GM12878 (cell line): ENCODE results near the gene NFAT5. TPM values are rescaled to one million over a fixed set of nuclear protein-coding genes. Genes with fewer than 3 reads are reported as not detected.

ENCODE experiments used
- ATAC-seq: fragments of 200-7000 bp; cut with Tn5 transposase; 3 replicates; pipeline ENCODE4 v1.9.1; 2020; ENCODE audit warnings: mild to moderate bottlenecking, moderate library complexity
- BruUV-seq: library from RNA; stranded (reverse); fragments of 400-500 nt; replicated peaks from 2 replicates; lab custom pipeline; 2021; lab: Mats Ljungman, UMichigan
- CTCF ChIA-PET: fragments of 300-600 bp; sonication (Branson Sonifier 250); formaldehyde crosslinking; extraction: SDS; loops from one replicate; lab custom pipeline; 2021; ENCODE audit warnings: inconsistent platforms; lab: Yijun Ruan, JAX
- POLR2A ChIA-PET: fragments of 350-600 bp; formaldehyde crosslinking; extraction: SDS; loops from one replicate; lab custom pipeline; 2021; ENCODE audit warnings: inconsistent platforms; lab: Charles Lee
- RAD21 ChIA-PET: fragments of 300-600 bp; sonication (Branson Sonifier 250); formaldehyde crosslinking; loops from one replicate; lab custom pipeline; 2023; ENCODE audit warnings: antibody characterized with exemption; ENCODE audit not compliant: unreplicated experiment; lab: Charles Lee
- SMC1A ChIA-PET: fragments of 300-600 bp; sonication (Branson Sonifier 250); formaldehyde crosslinking; loops from one replicate; lab custom pipeline; 2023; ENCODE audit not compliant: unreplicated experiment, uncharacterized antibody; lab: Charles Lee
- DNase-seq: peaks from one replicate; pipeline ENCODE4 v3.0.0-alpha.2; 2011; ENCODE audit warnings: low read depth, low spot score
- FAIRE-seq: peaks from 3 replicates; lab custom pipeline; 2011; peaks lifted over from hg19 to GRCh38; lab: Jason Lieb, UNC
- H2AFZ ChIP-seq: 2 replicates; pipeline ENCODE4 v1.6.0; 2011; ENCODE audit warnings: low read depth, low read length, control low read depth; ENCODE audit not compliant: control insufficient read depth
- H3K27ac ChIP-seq: 2 replicates; pipeline ENCODE4 v1.5.1; 2011; ENCODE audit warnings: control low read depth; ENCODE audit not compliant: control insufficient read depth, insufficient read depth
- H3K27me3 ChIP-seq, 2 experiments: replicated peaks in 1 of 2; 2 replicates each; pipeline versions ENCODE4 v1.6.0 to v1.6.1; 2011; ENCODE audit warnings: low read length in 1 of 2; ENCODE audit not compliant: control insufficient read depth in 2 of 2, insufficient read depth in 2 of 2
- H3K36me3 ChIP-seq, 2 experiments: 2 replicates each; pipeline ENCODE4 v1.5.1; 2011; ENCODE audit warnings: low read length in 1 of 2; ENCODE audit not compliant: control insufficient read depth in 2 of 2, insufficient read depth in 2 of 2
- H3K4me1 ChIP-seq: 2 replicates; pipeline ENCODE4 v1.6.1; 2011; ENCODE audit warnings: mild to moderate bottlenecking, low read length, moderate library complexity, mixed read lengths; ENCODE audit not compliant: control insufficient read depth, insufficient read depth
- H3K4me2 ChIP-seq: 2 replicates; pipeline ENCODE4 v1.6.0; 2011; ENCODE audit warnings: control low read depth; ENCODE audit not compliant: control insufficient read depth, insufficient read depth
- H3K4me3 ChIP-seq: fragments of 200-600 bp; sonication (generic); 2 replicates; pipeline ENCODE4 v1.5.1; 2016
- H3K79me2 ChIP-seq: 2 replicates; pipeline ENCODE4 v1.6.0; 2011; ENCODE audit warnings: low read length; ENCODE audit not compliant: control insufficient read depth, insufficient read depth
- H3K9ac ChIP-seq: 2 replicates; pipeline ENCODE4 v1.8.0; 2011; ENCODE audit warnings: low read length, control low read depth, mixed read lengths; ENCODE audit not compliant: control insufficient read depth, insufficient read depth
- H3K9me3 ChIP-seq: replicated peaks from 3 replicates; pipeline ENCODE4 v1.5.1; 2011; ENCODE audit warnings: mild to moderate bottlenecking, low read length; ENCODE audit not compliant: control insufficient read depth, insufficient read depth
- H4K20me1 ChIP-seq: 2 replicates; pipeline ENCODE4 v1.6.0; 2011; ENCODE audit not compliant: control insufficient read depth, insufficient read depth
- EED ChIP-seq: sonication (generic); IDR thresholded peaks from 2 replicates; pipeline ENCODE4 v1.6.1; 2016; ENCODE audit warnings: antibody characterized with exemption, low read depth
- POLR2AphosphoS2 ChIP-seq: IDR thresholded peaks from 2 replicates; pipeline ENCODE4 v1.6.1; 2011; ENCODE audit warnings: low read depth, mild to moderate bottlenecking, low read length, improper control_type of control experiment, moderate library complexity
- PRDM15 ChIP-seq: fragments of 450-650 bp; formaldehyde crosslinking; IDR thresholded peaks from 2 replicates; pipeline ENCODE4 v1.4.0; 2020; ENCODE audit warnings: mild to moderate bottlenecking, moderate library complexity
- YBX1 ChIP-seq: fragments of 450-650 bp; IDR thresholded peaks from 2 replicates; pipeline ENCODE4 v1.6.1; 2016; ENCODE audit warnings: antibody characterized with exemption
- WGBS: methylation state at CpG from one replicate; pipeline ENCODE4 v1.1.6; 2016; ENCODE audit warnings: low lambda C conversion rate; ENCODE audit not compliant: insufficient replicate concordance, insufficient coverage; ENCODE audit errors: missing lambda C conversion rate; 5-methylcytosine and 5-hydroxymethylcytosine counted together
- in situ Hi-C: fragments of 300-500 bp; cut with MboI; formaldehyde crosslinking; loops from 9 replicates; pipeline ENCODE4 v1.14.3; 2018; ENCODE audit warnings: mixed read lengths
- intact Hi-C: fragments of 100-400 bp; cut with micrococcal nuclease; formaldehyde crosslinking; loops from one replicate; pipeline ENCODE4 v1.14.2; 2022; ENCODE audit not compliant: unreplicated experiment
- polyA plus RNA-seq, 11 experiments: library from polyadenylated mRNA; depleted of rRNA in 4 of 11; unstranded in 6 of 11; stranded (reverse) in 5 of 11; fragments of >200 nt; fragmentation: Nextera tagmentation in 4 of 11; fragmentation: Illumina TruSeq in 1 of 11; extraction: Ambion mirVana in 4 of 11; extraction: Trizol in 1 of 11; gene quantifications; 1 replicate in 1 of 11; 2 replicates in 10 of 11; pipeline versions ENCODE4 v1.2.1 to v1.2.3, GENCODE V29; 2011 to 2016; ENCODE audit warnings: inconsistent platforms in 2 of 11, missing spikeins in 2 of 11, low read depth in 1 of 11
- total RNA-seq, 4 experiments: library from RNA; depleted of rRNA in 3 of 4; stranded (reverse); fragments of >200 nt in 3 of 4; fragmentation: Illumina TruSeq in 1 of 4; extraction: Trizol in 1 of 4; gene quantifications; 2 replicates each; pipeline versions ENCODE4 v1.2.1 to v1.2.3, GENCODE V29; 2013 to 2021
- TF ChIP-seq, protein P1 (sequence below): fragments of 450-650 bp; IDR thresholded peaks from 2 replicates; pipeline ENCODE4 v1.6.1; 2016; ENCODE audit warnings: mild to moderate bottlenecking

Gene NFAT5
- total and polyA plus RNA-seq, 10 of the 15 experiments (the other 5 are each of a cell fraction or from before 2014, with no cell fraction given) = 0.58 to 31.5 (median 12.7) TPM

- TF ChIP-seq POLR2AphosphoS2 = no peak
- TF ChIP-seq, protein P1, sequence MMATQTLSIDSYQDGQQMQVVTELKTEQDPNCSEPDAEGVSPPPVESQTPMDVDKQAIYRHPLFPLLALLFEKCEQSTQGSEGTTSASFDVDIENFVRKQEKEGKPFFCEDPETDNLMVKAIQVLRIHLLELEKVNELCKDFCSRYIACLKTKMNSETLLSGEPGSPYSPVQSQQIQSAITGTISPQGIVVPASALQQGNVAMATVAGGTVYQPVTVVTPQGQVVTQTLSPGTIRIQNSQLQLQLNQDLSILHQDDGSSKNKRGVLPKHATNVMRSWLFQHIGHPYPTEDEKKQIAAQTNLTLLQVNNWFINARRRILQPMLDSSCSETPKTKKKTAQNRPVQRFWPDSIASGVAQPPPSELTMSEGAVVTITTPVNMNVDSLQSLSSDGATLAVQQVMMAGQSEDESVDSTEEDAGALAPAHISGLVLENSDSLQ = no peak
- TF ChIP-seq YBX1 = no peak
- no peak for TF ChIP-seq PRDM15 (CRISPR knock-in tag)
- no peak for TF ChIP-seq EED
These were observed 31.0 kb upstream of the NFAT5 start (continued) for GRCh38 chr16:69534720-69535119.

DNA sequence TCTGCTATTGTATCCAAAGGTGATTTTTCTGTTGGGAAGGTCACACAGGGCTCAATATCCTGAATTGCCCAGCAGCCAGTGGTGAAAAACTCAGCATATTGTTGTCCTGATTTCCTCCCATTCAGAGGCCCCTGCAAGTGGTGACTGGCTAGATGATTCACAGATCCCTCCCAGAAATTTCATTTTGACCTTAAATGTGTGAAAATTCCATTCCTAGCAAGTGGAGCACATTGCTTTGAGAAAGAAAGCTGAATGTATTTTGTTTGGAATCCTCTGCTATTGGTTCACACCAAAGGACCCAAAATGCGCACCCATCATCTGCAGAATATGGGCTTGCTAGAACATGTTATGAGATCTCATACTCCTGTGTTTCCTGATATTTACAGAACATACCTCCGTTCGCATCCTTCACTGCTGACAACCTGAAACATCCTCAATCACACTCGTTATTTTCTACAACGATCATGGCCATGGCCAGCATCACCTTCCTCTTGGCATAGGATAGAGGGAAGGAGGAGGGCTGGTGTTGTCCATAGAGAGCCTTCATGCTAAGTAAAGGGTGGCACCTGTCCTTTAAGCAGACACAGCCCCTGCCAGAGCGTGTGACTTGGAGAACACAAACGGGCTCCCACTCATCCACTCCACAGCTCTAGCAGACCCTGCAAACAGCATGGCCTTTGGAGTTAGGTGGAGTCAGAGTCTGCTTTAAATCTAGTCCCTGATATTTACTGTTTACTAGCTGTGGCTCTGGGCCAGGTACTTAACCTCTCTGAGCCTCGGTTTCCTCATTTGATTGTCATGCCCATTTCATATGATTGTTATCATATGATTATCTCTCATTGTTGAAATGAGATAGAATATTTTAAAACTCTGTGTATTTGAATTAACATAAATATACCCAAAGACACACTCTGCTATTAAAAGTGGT, 30.4 kb upstream of the NFAT5 start:
- Histone ChIP-seq H3K36me3 (no peaks in the 10 kb centered on the region), H3K4me3 (no peak overlapping the region), H3K27ac (no peak overlapping the region), H3K79me2 (no peaks in the 10 kb centered on the region), H3K27me3 (no peaks in the 10 kb centered on the region), H3K4me1 (peaks cover 5% of the 10 kb centered on the region), H3K9ac (no peak overlapping the region), H3K9me3 (no peaks in the 10 kb centered on the region), H4K20me1 (no peaks in the 10 kb centered on the region)
- BruUV-seq = no TSS peak
- ChIA-PET CTCF (no interaction called here), POLR2A (interaction anchor here (1.3 kb wide), 1 partner anchor 20 kb away, joined by 3 read pairs; no protein-coding TSS in a partner anchor), SMC1A (interaction anchor here (1.5 kb wide), 1 partner anchor 10 kb away, joined by 5 read pairs; no protein-coding TSS in a partner anchor)
- in situ Hi-C loops (no loop called here), intact Hi-C loops (no loop called here)
- no peak for ATAC-seq
- no peak for DNase-seq
- no peak for TF ChIP-seq EED
- TF ChIP-seq, all 136 proteins: peak for 0
- H2AFZ ChIP-seq = no peak overlapping the region
- H3K4me2 ChIP-seq = no peak overlapping the region
- RAD21 ChIA-PET = no interaction called here
- FAIRE-seq = no peak
- WGBS = over 99% methylated on average over 8 of the region's 8 CpGs
